Lower lobe of right lung (tissue), 2 donors: ENCODE measurements around the gene HLA-B. TPM values are rescaled to one million over a fixed set of nuclear protein-coding genes. Genes with fewer than 3 reads are reported as not detected.
A peak's percentile ranks its signal among the peaks of the same experiment; 100 is the strongest.
"Not testable (repeated sequence)": the region's sequence is repeated elsewhere in the genome, so short reads cannot be mapped to it uniquely, and the experiment has no call there.

Experiments used
- ATAC-seq, 2 donors: fragments of 200-7000 bp; cut with Tn5 transposase; one replicate each; pipeline ENCODE4 v1.9.1; 2020 to 2022; ENCODE audit warnings: mild to moderate bottlenecking in 2 of 2, moderate library complexity in 2 of 2
- DNase-seq: peaks from one replicate; pipeline ENCODE4 v3.0.0-alpha.2; 2020
- H3K27ac ChIP-seq: fragments of 200-600 bp; one replicate; pipeline ENCODE4 v1.8.0; 2022
- H3K27me3 ChIP-seq: fragments of 200-600 bp; one replicate; pipeline ENCODE4 v1.8.0; 2022; ENCODE audit warnings: low read depth
- H3K36me3 ChIP-seq: fragments of 200-600 bp; one replicate; pipeline ENCODE4 v1.8.0; 2022; ENCODE audit warnings: mild to moderate bottlenecking
- H3K4me1 ChIP-seq: fragments of 200-600 bp; one replicate; pipeline ENCODE4 v1.8.0; 2022
- H3K4me3 ChIP-seq: fragments of 200-600 bp; one replicate; pipeline ENCODE4 v1.8.0; 2022; ENCODE audit warnings: mild to moderate bottlenecking
- H3K9me3 ChIP-seq: fragments of 200-600 bp; one replicate; pipeline ENCODE4 v1.8.0; 2022
- CTCF ChIP-seq: fragments of 200-600 bp; IDR thresholded peaks from one replicate; pipeline ENCODE4 v1.8.0; 2022; ENCODE audit warnings: antibody characterized with exemption, mild to moderate bottlenecking
- intact Hi-C: fragments of 100-400 bp; cut with DNase I; formaldehyde crosslinking; loops from one replicate; pipeline ENCODE4 v1.11.0; 2022
- long read RNA-seq: library from polyadenylated mRNA; unstranded; transcript quantifications from one replicate; pipeline ENCODE4 v2.0.0, GENCODE V29; 2021
- total RNA-seq: library from RNA; stranded (reverse); fragmentation: NEBNext Ultra II Directional; extraction: Animal tissue kit (Norgen Biotek cat#: 25700); gene quantifications from one replicate; pipeline ENCODE4 v1.2.1, GENCODE V29; 2021
- donor health status: DM: no; HTN: yes; CAD: no; lungs with severe emphysema.

The HLA-B gene
- 2,736 TPM for total RNA-seq
- long read RNA-seq, transcript HLA-B-254 (3 exons, 917 nt), result minor isoform, 45 of 1,081 reads
- long read RNA-seq, transcript HLA-B-249 (8 exons, 1,547 nt), result major isoform, 571 of 1,081 reads
- long read RNA-seq, partial matches to known transcripts, result 447 of 1,081 reads
- long read RNA-seq, other reads (novel, unspliced or antisense), result 15 of 1,081 reads

- H3K4me1 ChIP-seq, result peaks cover 15% of the 10 kb centered on the region
- no peaks in the 10 kb centered on the region for H3K9me3 ChIP-seq
- peak within 1 kb of the TSS; percentile 68 for H3K4me3 ChIP-seq
- H3K27me3 ChIP-seq, result no peaks in the 10 kb centered on the region
- DNase-seq, result peak; percentile 81
- ATAC-seq, result peak; percentile 96
- no peak for TF ChIP-seq CTCF
- peaks cover 25% of the 10 kb centered on the region for H3K36me3 ChIP-seq
- peak within 1 kb of the TSS; percentile 84 for H3K27ac ChIP-seq
- intact Hi-C loops, result loop anchor here (10.0 kb wide), 1 partner anchor 82 kb away; the partner anchor contains the start of gene HLA-C
These were observed at the start of gene HLA-B for GRCh38 chr6:31356946-31357466. TSS of gene HLA-B (minus strand) at chr6:31357179. CDS start at chr6:31357158, 21 bp downstream.

- H3K4me3 ChIP-seq, result no peak overlapping the region
- H3K27me3 ChIP-seq, result no peaks in the 10 kb centered on the region
- H3K4me1 ChIP-seq, result peaks cover 74% of the 10 kb centered on the region
- ATAC-seq (no peak), DNase-seq (no peak)
- H3K36me3 ChIP-seq, result peaks cover 17% of the 10 kb centered on the region
- intact Hi-C loops, result no loop called here
- no peak for TF ChIP-seq CTCF
- H3K27ac ChIP-seq, result no peak overlapping the region
- H3K9me3 ChIP-seq, result no peaks in the 10 kb centered on the region
These were observed 49.0 kb upstream of the HLA-B start for GRCh38 chr6:31405996-31406395.

DNA sequence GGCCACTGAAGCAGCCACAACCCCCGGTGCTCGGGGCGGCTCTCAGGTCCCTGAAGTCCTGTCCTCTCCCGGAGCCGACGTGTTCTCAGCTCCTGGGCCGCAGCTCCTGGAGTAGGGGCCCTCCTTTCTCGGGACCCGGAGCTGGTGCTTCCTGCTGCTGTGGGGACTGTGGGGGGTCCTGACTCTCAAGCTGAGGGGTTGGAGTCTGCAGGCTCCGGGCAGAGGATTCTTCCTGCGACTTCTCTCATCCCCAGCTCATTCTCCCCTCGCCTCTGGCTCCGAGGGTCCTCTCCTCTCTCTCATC, 47.0 kb upstream of the HLA-B start:
- H3K27me3 ChIP-seq, DNase-seq, intact Hi-C loops, ATAC-seq, H3K9me3 ChIP-seq, H3K36me3 ChIP-seq: not testable (repeated sequence)
- peak overlapping the region; percentile 82 for H3K4me3 ChIP-seq
- H3K27ac ChIP-seq, result peak overlapping the region; percentile 100
- peaks cover 69% of the 10 kb centered on the region for H3K4me1 ChIP-seq

DNA sequence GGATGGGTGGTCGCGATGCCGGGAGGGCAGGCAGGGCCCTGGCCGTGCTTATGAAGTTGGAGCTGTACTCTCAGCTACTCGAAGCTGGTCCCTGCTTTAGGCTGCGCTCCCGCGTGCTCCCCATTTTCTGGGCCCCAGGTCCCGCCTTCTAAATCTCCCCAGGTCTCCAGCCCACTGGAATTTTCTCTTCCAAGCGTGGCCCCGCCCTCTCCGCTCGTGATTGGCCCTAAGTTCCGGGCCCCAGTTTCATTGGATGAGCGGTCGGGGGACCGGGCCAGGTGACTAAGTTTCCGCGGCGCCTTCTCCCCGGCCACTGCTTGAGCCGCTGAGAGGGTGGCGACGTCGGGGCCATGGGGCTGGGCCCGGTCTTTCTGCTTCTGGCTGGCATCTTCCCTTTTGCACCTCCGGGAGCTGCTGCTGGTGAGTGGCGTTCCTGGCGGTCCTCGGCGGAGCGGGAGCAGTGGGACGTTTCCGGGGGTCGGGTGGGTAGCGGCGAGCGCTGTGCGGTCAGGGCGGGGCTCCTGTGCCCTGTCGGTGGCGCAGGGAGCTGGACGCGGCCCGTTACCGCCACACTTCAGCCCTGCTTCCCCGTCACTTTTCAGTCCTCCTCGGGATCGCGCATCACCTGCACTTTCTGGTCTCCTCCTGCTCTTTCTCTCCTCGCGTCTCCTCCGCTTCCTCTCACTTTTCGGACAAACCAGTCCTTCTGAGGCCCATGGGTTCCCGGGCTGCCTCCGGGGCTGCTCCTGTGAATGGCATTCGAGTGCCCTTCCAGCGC, 46.5 kb upstream of the HLA-B start, which contains the start of gene MICA:
Gene MICA, plus strand, starts transcription at position 313 of the 778 bp plus-strand sequence. Its CDS starts 38 bp downstream, at position 351.
- intact Hi-C loops, result no loop called here
- peak within 1 kb of the TSS; percentile 100 for H3K27ac ChIP-seq
- peak; percentile 84 to 89 for ATAC-seq
- peak; percentile 95 for DNase-seq
- H3K36me3 ChIP-seq, result peaks cover 4% of the 10 kb centered on the region
- peak within 1 kb of the TSS; percentile 82 for H3K4me3 ChIP-seq
- peaks cover 69% of the 10 kb centered on the region for H3K4me1 ChIP-seq
- no peaks in the 10 kb centered on the region for H3K27me3 ChIP-seq
- no peaks in the 10 kb centered on the region for H3K9me3 ChIP-seq
- no peak for TF ChIP-seq CTCF

DNA sequence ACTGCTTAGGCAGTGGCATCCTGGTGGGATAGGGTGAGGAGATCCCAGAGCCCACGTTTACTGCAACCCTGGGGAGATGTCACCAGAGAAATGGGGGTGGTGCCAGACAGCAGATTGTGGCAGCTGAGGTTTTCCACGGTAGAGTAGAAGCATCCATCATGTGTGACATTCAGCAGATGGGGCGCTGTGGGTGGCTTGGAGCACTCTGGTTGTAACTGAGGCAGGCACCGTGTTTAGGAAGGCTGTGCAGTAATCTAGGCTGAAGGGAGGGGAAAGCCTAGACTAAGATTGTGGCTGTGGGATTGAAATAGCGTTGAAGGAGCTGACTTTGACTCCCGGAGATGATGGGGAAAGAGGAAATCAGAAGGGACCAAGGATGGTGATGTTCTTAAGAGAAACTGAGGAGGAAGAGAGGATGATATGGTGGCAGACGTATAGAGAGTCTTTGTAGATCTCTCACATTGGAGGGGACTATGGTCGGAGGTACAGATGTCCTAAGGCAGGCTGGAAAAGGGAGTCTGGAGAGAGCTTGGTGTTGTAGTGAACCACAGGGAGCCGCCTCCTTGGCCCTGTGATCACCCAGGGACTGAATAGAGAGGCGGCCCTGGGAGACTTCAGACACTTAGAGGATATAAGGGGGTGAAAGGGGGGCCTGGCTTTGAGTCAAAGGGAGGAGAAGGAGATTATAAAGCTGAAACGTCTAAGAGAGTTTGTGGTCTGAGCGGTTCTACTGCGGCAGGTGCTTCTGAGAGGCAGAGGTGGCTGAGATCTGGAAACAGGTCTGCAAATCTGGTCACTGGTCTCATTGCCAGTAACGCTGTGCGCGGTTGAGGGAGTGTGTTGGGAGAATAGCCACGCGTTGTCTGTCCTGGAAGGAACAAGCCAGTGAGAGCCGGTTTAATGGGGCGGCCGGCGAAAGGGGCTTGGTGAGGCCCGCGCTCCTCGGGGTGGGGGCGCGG, 45.6 kb upstream of the HLA-B start:
- Histone ChIP-seq H3K4me1 (peaks cover 69% of the 10 kb centered on the region), H3K36me3 (peaks cover 4% of the 10 kb centered on the region), H3K4me3 (peak overlapping the region; percentile 82), H3K27me3 (no peaks in the 10 kb centered on the region), H3K9me3 (no peaks in the 10 kb centered on the region), H3K27ac (peak overlapping the region; percentile 100)
- no peak for TF ChIP-seq CTCF
- no peak for ATAC-seq
- intact Hi-C loops, result no loop called here
- no peak for DNase-seq
